ENCODE measurements around the gene SCN8A.

Gene SCN8A

DNA sequence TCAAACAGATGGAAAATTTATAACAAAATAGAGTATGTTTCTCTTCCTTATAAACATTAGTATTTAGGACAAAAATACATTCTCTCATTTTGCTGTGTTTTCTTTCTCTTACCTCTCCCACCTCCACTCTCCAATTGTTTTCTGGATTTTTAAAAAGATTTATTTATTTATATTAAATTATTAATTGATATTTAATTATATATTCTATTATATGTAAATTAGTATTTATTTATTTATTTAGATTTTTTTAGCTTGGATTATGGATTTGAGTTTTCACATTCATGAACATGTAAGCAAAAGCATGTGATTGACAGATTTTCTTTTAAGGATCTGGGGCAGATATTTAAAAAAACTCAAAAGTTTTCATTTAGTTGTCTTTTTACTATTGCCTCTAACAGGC, 35.6 kb downstream of the SCN8A start:
- Histone ChIP-seq H3K4me3 (ENCODE audit: low read depth, low read length) (no peak overlapping the region), H3K36me3 (no peaks in the 10 kb centered on the region), H3K9me3 (ENCODE audit: severe bottlenecking) (no peaks in the 10 kb centered on the region), H3K27ac (no peak overlapping the region), H3K27me3 (ENCODE audit: insufficient read depth, low read depth, severe bottlenecking) (no peaks in the 10 kb centered on the region)
- TF ChIP-seq, protein P1, sequence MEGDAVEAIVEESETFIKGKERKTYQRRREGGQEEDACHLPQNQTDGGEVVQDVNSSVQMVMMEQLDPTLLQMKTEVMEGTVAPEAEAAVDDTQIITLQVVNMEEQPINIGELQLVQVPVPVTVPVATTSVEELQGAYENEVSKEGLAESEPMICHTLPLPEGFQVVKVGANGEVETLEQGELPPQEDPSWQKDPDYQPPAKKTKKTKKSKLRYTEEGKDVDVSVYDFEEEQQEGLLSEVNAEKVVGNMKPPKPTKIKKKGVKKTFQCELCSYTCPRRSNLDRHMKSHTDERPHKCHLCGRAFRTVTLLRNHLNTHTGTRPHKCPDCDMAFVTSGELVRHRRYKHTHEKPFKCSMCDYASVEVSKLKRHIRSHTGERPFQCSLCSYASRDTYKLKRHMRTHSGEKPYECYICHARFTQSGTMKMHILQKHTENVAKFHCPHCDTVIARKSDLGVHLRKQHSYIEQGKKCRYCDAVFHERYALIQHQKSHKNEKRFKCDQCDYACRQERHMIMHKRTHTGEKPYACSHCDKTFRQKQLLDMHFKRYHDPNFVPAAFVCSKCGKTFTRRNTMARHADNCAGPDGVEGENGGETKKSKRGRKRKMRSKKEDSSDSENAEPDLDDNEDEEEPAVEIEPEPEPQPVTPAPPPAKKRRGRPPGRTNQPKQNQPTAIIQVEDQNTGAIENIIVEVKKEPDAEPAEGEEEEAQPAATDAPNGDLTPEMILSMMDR (IDR thresholded peaks at IDR 0.05; ENCODE audit: low read depth, low read length) = no peak
- DNase-seq = no peak

DNA sequence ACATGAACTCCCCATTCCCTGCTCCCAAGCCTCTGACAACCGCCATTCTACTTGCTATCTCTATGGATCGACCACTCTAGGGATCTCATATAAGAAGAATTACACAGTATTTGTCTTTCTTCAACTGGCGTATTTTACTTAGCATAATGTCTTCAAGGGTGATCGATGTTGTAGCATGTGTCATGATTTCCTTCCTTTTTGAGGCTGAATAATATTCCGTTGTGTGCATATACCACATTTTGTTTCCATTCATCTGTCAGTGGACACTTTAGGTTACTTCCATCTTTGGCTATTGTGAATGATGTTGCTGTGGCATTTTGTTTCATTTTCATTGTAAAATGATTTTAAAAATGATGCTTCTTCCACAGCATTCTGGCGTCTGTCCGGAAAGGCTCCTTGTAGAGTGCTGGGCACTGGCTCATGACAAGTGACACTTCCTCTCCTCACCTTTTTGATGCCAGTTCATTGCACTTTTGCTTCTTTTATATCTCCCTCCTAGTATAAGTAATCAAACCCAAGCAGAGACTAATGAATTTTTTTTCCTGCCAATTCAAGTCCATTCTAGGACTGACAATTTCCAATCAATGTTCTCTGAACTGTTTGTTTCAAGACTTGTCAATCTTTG, 39.3 kb downstream of the SCN8A start:
- TF ChIP-seq, protein P1 (IDR thresholded peaks at IDR 0.05; ENCODE audit: low read depth, low read length) = no peak
- H3K36me3 ChIP-seq = no peaks in the 10 kb centered on the region
- no peak overlapping the region for H3K4me3 ChIP-seq (ENCODE audit: low read depth, low read length)
- no peak for DNase-seq
- no peaks in the 10 kb centered on the region for H3K27me3 ChIP-seq (ENCODE audit: insufficient read depth, low read depth, severe bottlenecking)
- H3K27ac ChIP-seq = no peak overlapping the region
- no peaks in the 10 kb centered on the region for H3K9me3 ChIP-seq (ENCODE audit: severe bottlenecking)

DNA sequence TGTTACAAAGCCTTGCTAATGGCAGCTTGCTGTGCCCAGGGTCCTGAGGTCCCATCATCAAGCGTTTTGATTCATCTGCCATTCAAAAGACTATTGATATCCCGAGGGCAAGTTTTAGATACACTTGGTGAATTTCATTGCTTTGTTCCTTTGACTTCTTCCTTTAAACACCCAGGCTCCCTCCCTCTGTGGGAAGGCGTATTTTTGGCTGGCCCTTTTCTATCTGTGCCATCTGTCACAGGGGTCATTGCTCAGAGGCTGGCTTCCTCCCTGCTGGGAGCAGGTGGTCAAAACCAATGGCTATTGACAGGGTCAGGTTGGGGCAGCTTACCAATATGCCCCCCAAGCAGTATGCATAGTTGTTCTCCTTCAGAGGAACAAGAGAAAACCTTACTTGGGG, 40.0 kb downstream of the SCN8A start:
- TF ChIP-seq, protein P1 (IDR thresholded peaks at IDR 0.05; ENCODE audit: low read depth, low read length) = no peak
- no peak for DNase-seq
- Histone ChIP-seq H3K27me3 (ENCODE audit: insufficient read depth, low read depth, severe bottlenecking) (no peaks in the 10 kb centered on the region), H3K27ac (no peak overlapping the region), H3K36me3 (no peaks in the 10 kb centered on the region), H3K4me3 (ENCODE audit: low read depth, low read length) (no peak overlapping the region), H3K9me3 (ENCODE audit: severe bottlenecking) (no peaks in the 10 kb centered on the region)

- H3K4me3 ChIP-seq (ENCODE audit: low read depth, low read length) = no peak overlapping the region
- DNase-seq = no peak
- no peak overlapping the region for H3K27ac ChIP-seq
- no peaks in the 10 kb centered on the region for H3K27me3 ChIP-seq (ENCODE audit: insufficient read depth, low read depth, severe bottlenecking)
- H3K36me3 ChIP-seq = no peaks in the 10 kb centered on the region
- no peaks in the 10 kb centered on the region for H3K9me3 ChIP-seq (ENCODE audit: severe bottlenecking)
- TF ChIP-seq, protein P1 (IDR thresholded peaks at IDR 0.05; ENCODE audit: low read depth, low read length) = no peak
Observed at GRCh38 chr12:51631591-51631990, 40.6 kb downstream of the SCN8A start.

DNA sequence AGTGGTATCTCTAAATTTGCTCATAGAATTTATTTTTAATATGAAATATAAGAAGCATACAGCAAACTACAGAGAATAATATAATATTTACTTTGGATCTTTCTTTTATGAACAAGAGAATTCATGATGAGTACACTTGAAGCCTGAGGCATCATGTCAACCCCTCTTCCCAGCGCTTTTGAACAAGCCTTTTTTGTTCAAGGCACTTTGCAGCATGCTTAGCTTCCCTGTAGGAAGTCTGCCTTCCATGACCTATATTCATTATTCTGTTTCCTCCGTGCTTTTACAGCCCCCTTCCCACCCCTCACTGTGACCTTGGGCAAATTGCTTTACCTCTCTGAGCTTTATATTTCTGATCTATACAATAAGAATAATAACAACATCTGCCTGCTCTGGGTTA, 41.6 kb downstream of the SCN8A start:
- no peak overlapping the region for H3K4me3 ChIP-seq (ENCODE audit: low read depth, low read length)
- H3K9me3 ChIP-seq (ENCODE audit: severe bottlenecking) = no peaks in the 10 kb centered on the region
- H3K27ac ChIP-seq = no peak overlapping the region
- TF ChIP-seq, protein P1 (IDR thresholded peaks at IDR 0.05; ENCODE audit: low read depth, low read length) = no peak
- no peak for DNase-seq
- no peaks in the 10 kb centered on the region for H3K36me3 ChIP-seq
- H3K27me3 ChIP-seq (ENCODE audit: insufficient read depth, low read depth, severe bottlenecking) = no peaks in the 10 kb centered on the region

DNA sequence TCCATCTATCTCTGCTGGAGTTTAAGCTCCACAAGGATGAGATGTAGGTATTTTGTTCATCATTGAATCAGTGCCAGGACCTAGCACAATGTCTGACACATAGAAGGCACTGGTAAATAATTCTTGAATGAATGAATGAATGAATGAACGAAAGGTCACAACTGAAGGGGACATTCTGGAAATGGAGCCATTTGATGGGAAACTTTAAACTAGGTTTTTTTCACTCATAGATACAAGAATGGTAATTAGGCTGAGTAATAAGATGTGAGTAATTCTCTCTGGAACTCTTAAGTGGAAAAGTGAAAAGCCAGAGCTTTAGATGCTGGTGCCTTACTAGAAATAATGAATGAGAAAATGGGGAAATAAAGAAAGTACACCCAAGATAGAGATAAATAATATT, 44.3 kb downstream of the SCN8A start:
- Histone ChIP-seq H3K27ac (no peak overlapping the region), H3K36me3 (no peaks in the 10 kb centered on the region), H3K27me3 (ENCODE audit: insufficient read depth, low read depth, severe bottlenecking) (no peaks in the 10 kb centered on the region), H3K4me3 (ENCODE audit: low read depth, low read length) (no peak overlapping the region), H3K9me3 (ENCODE audit: severe bottlenecking) (no peaks in the 10 kb centered on the region)
- no peak for DNase-seq
- TF ChIP-seq, protein P1 (IDR thresholded peaks at IDR 0.05; ENCODE audit: low read depth, low read length) = no peak
